ENCODE measurements around the gene VPS8.

DNA sequence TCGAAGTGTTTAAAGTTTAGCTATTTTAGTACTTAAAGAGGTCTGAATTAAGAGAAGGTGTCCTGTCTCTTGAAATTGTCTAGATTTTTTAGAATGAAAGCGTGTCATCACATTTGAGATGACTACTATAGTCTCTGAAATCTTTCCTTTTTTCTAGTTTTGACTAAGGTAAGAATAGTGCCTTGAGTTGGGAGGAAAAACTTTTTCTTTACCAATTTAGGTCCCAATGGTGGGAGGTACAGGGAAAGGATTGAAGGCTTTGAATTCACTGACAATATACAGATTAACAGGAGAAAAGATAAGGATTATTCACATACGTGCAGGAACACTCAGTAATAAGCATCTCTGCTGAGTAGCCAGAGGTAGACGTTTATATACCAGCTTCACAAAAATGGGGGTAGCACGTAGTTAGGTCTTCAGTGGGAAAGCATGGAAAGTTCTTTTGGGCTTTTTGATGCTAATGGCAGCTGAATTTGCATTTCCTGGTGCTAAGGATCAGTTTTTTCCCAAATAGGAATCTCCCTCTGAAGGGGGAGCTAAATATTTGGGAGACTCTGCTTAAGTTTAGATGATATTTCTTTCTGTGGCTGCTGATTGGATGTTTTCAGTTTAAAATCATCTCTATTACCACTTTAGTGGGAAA lies 88.1 kb downstream of the VPS8 start:
- TF ChIP-seq, protein P1, sequence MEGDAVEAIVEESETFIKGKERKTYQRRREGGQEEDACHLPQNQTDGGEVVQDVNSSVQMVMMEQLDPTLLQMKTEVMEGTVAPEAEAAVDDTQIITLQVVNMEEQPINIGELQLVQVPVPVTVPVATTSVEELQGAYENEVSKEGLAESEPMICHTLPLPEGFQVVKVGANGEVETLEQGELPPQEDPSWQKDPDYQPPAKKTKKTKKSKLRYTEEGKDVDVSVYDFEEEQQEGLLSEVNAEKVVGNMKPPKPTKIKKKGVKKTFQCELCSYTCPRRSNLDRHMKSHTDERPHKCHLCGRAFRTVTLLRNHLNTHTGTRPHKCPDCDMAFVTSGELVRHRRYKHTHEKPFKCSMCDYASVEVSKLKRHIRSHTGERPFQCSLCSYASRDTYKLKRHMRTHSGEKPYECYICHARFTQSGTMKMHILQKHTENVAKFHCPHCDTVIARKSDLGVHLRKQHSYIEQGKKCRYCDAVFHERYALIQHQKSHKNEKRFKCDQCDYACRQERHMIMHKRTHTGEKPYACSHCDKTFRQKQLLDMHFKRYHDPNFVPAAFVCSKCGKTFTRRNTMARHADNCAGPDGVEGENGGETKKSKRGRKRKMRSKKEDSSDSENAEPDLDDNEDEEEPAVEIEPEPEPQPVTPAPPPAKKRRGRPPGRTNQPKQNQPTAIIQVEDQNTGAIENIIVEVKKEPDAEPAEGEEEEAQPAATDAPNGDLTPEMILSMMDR (IDR thresholded peaks at IDR 0.05; ENCODE audit: insufficient read depth, low read length, poor library complexity, severe bottlenecking): no peak
- TF ChIP-seq EZH2phosphoT487 (conservative IDR thresholded peaks at IDR 0.05; ENCODE audit: low read length): no peak

Data from SU-DHL-6 (cell line).